ENCODE measurements around the gene PRELID2. TPM values are rescaled to one million over a fixed set of nuclear protein-coding genes. Genes with fewer than 3 reads are reported as not detected.
A peak's percentile ranks its signal among the peaks of the same experiment; 100 is the strongest.

Gene PRELID2
- polyA plus RNA-seq, 2 of the 4 experiments (the other 2 are of a cell fraction): 8.5 to 10.4 TPM

DNA sequence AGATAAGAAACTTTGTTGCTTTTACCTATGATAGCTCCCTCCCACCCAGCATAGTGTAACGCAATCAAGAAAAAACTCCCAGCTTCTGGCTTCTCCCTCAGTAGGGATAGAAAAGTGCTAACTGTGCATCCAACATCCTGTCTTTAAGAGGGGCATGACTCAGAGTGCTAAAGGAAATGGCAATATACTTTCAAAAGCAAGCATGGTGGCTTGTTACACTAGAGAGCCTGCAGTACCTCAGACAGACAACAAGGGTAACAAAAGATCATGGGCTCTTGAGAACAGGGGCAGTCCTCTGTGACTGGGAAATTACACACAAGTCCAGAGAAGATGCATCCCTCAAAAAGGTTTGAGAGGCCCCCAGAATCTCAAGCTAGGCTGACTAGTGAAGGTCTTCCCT is 37.8 kb downstream of the PRELID2 start:
- POLR2A ChIA-PET: no interaction called here
- Histone ChIP-seq H3K9me3 (no peaks in the 10 kb centered on the region), H3K4me1 (no peaks in the 10 kb centered on the region), H3K4me2 (no peak overlapping the region), H3K4me3 (no peak overlapping the region), H3K27ac (no peak overlapping the region)
- ATAC-seq (peak; percentile 58 to 62; a peak in 4 of 6 replicates), DNase-seq (ENCODE audit: low read depth in 1 of 2, low spot score in 1 of 2) (no peak), FAIRE-seq (no peak)
- 93% methylated on average over 1 of the region's 1 CpG for WGBS (ENCODE audit: missing lambda C conversion rate)
- CTCF ChIA-PET: interaction anchor here (1.4 kb wide), 1 partner anchor 13 kb away, joined by 3 read pairs; no protein-coding TSS in a partner anchor
- TF ChIP-seq, protein P1, sequence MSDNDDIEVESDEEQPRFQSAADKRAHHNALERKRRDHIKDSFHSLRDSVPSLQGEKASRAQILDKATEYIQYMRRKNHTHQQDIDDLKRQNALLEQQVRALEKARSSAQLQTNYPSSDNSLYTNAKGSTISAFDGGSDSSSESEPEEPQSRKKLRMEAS (IDR thresholded peaks at IDR 0.05): no peak
- TF ChIP-seq EP300 (IDR thresholded peaks at IDR 0.05) (no peak), HOXB5 (CRISPR knock-in tag; IDR thresholded peaks at IDR 0.05) (no peak), HOXB13 (CRISPR knock-in tag; IDR thresholded peaks at IDR 0.05; ENCODE audit: low read depth) (no peak), FOXS1 (CRISPR knock-in tag; IDR thresholded peaks at IDR 0.05) (no peak), POLR2AphosphoS2 (conservative IDR thresholded peaks at IDR 0.05; ENCODE audit: low read length) (no peak), RNF2 (IDR thresholded peaks at IDR 0.05; ENCODE audit: borderline replicate concordance, low read depth) (no peak), NFE2L2 (conservative IDR thresholded peaks at IDR 0.05; ENCODE audit: low read length) (no peak), ZC3H11A (IDR thresholded peaks at IDR 0.05) (no peak), NPAS2 (CRISPR knock-in tag; IDR thresholded peaks at IDR 0.05; ENCODE audit: borderline replicate concordance) (no peak), SMC3 (IDR thresholded peaks at IDR 0.05) (no peak), MYC (IDR thresholded peaks at IDR 0.05; ENCODE audit: borderline replicate concordance, low read length) (no peak), HEYL (CRISPR knock-in tag; IDR thresholded peaks at IDR 0.05) (no peak), NR3C1 (IDR thresholded peaks at IDR 0.05) (no peak), HOXA7 (CRISPR knock-in tag; IDR thresholded peaks at IDR 0.05) (no peak), HDAC2 (IDR thresholded peaks at IDR 0.05) (no peak), CHD2 (IDR thresholded peaks at IDR 0.05; ENCODE audit: low read length, partially characterized antibody) (no peak)
- TF ChIP-seq, protein P2, sequence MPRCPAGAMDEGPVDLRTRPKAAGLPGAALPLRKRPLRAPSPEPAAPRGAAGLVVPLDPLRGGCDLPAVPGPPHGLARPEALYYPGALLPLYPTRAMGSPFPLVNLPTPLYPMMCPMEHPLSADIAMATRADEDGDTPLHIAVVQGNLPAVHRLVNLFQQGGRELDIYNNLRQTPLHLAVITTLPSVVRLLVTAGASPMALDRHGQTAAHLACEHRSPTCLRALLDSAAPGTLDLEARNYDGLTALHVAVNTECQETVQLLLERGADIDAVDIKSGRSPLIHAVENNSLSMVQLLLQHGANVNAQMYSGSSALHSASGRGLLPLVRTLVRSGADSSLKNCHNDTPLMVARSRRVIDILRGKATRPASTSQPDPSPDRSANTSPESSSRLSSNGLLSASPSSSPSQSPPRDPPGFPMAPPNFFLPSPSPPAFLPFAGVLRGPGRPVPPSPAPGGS (IDR thresholded peaks at IDR 0.05): no peak
- TF ChIP-seq, protein P3, sequence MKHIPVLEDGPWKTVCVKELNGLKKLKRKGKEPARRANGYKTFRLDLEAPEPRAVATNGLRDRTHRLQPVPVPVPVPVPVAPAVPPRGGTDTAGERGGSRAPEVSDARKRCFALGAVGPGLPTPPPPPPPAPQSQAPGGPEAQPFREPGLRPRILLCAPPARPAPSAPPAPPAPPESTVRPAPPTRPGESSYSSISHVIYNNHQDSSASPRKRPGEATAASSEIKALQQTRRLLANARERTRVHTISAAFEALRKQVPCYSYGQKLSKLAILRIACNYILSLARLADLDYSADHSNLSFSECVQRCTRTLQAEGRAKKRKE (CRISPR knock-in tag; IDR thresholded peaks at IDR 0.05; ENCODE audit: low read depth): no peak

DNA sequence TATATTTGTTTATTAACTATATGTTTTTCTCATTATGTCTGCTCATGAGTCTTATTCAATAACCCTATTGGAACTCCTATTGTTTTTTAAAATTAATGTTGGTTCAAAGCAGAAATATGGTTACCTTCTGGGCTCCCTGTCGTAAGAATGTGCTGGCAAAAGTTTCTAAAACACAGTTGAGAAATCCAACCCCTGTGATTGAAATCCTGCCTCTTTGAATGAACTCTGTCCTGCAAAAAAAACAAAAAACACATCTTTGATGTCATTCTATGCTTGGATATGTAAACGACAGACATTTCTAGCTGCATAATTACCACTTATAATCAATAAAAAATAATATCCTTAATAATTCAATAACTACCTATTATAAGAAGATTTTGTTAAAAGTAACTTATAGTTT is 38.8 kb downstream of the PRELID2 start:
- ChIA-PET CTCF (interaction anchor here (1.3 to 1.4 kb wide), 2 partner anchors 14 to 16 kb away, joined by 3 read pairs; no protein-coding TSS in a partner anchor), POLR2A (no interaction called here)
- no peak for ATAC-seq
- H3K4me1 ChIP-seq: no peaks in the 10 kb centered on the region
- no peaks in the 10 kb centered on the region for H3K9me3 ChIP-seq
- no peak for FAIRE-seq
- TF ChIP-seq RFX5 (IDR thresholded peaks at IDR 0.05) (no peak), TP53 (CRISPR knock-in tag; IDR thresholded peaks at IDR 0.05) (no peak), PHF8 (IDR thresholded peaks at IDR 0.05; ENCODE audit: borderline replicate concordance, low read depth) (no peak), RAD21 (conservative IDR thresholded peaks at IDR 0.05 in 1 of 2, IDR thresholded peaks at IDR 0.05 in 1 of 2) (no peak), JUN (IDR thresholded peaks at IDR 0.05) (no peak), JUNB (IDR thresholded peaks at IDR 0.05) (no peak), MYC (IDR thresholded peaks at IDR 0.05; ENCODE audit: borderline replicate concordance, low read length) (no peak), HEYL (CRISPR knock-in tag; IDR thresholded peaks at IDR 0.05) (no peak), MAZ (IDR thresholded peaks at IDR 0.05; ENCODE audit: borderline replicate concordance, low read depth, low read length) (no peak), TFCP2L1 (CRISPR knock-in tag; IDR thresholded peaks at IDR 0.05) (no peak), POLR2AphosphoS2 (conservative IDR thresholded peaks at IDR 0.05; ENCODE audit: low read length) (no peak)
- TF ChIP-seq, protein P4, sequence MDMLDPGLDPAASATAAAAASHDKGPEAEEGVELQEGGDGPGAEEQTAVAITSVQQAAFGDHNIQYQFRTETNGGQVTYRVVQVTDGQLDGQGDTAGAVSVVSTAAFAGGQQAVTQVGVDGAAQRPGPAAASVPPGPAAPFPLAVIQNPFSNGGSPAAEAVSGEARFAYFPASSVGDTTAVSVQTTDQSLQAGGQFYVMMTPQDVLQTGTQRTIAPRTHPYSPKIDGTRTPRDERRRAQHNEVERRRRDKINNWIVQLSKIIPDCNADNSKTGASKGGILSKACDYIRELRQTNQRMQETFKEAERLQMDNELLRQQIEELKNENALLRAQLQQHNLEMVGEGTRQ (IDR thresholded peaks at IDR 0.05): no peak
- TF ChIP-seq, protein P3 (CRISPR knock-in tag; IDR thresholded peaks at IDR 0.05; ENCODE audit: low read depth): no peak
- H3K27ac ChIP-seq: no peak overlapping the region
- no peak overlapping the region for H3K4me3 ChIP-seq
- no peak for DNase-seq (ENCODE audit: low read depth in 1 of 2, low spot score in 1 of 2)
- H3K4me2 ChIP-seq: no peak overlapping the region
- WGBS (ENCODE audit: missing lambda C conversion rate): 68% methylated on average over 2 of the region's 2 CpGs

All from A549 (cell line).